Astrocyte (in vitro differentiated cells and primary cell): ENCODE data around the gene ERO1B. TPM values are rescaled to one million over a fixed set of nuclear protein-coding genes. Genes with fewer than 3 reads are reported as not detected.

Experiments
- DNase-seq: peaks from one replicate; pipeline ENCODE4 v3.0.0-alpha.2; 2010; ENCODE audit warnings: low read depth
- FAIRE-seq: peaks from 2 replicates; lab custom pipeline; 2011; peaks lifted over from hg19 to GRCh38; lab: Jason Lieb, UNC
- H2AFZ ChIP-seq: 2 replicates; pipeline ENCODE4 v1.6.0; 2012; ENCODE audit warnings: low read depth, low read length, inconsistent platforms
- H3K27ac ChIP-seq: 2 replicates; pipeline ENCODE4 v1.5.1; 2011; ENCODE audit warnings: low read depth, low read length, inconsistent platforms
- H3K27me3 ChIP-seq: 2 replicates; pipeline ENCODE4 v1.6.0; 2011; ENCODE audit warnings: low read length, inconsistent platforms; ENCODE audit not compliant: insufficient read depth
- H3K36me3 ChIP-seq: 2 replicates; pipeline ENCODE4 v1.5.1; 2011; ENCODE audit warnings: low read length, inconsistent platforms; ENCODE audit not compliant: insufficient read depth
- H3K4me1 ChIP-seq: 2 replicates; pipeline ENCODE4 v1.5.1; 2011; ENCODE audit warnings: low read length, inconsistent platforms; ENCODE audit not compliant: insufficient read depth
- H3K4me2 ChIP-seq: 2 replicates; pipeline ENCODE4 v1.6.0; 2012; ENCODE audit warnings: low read length, inconsistent platforms
- H3K4me3 ChIP-seq: 2 replicates; pipeline ENCODE4 v1.5.1; 2011; ENCODE audit warnings: low read depth, mild to moderate bottlenecking, low read length, inconsistent platforms; ENCODE audit not compliant: insufficient read depth
- H3K79me2 ChIP-seq: 2 replicates; pipeline ENCODE4 v1.6.0; 2012; ENCODE audit warnings: mild to moderate bottlenecking, low read length, inconsistent platforms; ENCODE audit not compliant: insufficient read depth
- H3K9ac ChIP-seq: 2 replicates; pipeline ENCODE4 v1.6.0; 2012; ENCODE audit warnings: mild to moderate bottlenecking, low read length, inconsistent platforms
- H3K9me3 ChIP-seq: 2 replicates; pipeline ENCODE4 v1.5.1; 2012; ENCODE audit warnings: low read depth, mild to moderate bottlenecking, low read length, inconsistent platforms; ENCODE audit not compliant: insufficient read depth
- H4K20me1 ChIP-seq: 2 replicates; pipeline ENCODE4 v1.6.0; 2012; ENCODE audit warnings: low read length, inconsistent platforms; ENCODE audit not compliant: insufficient read depth
- H3K27ac Mint-ChIP-seq: one replicate; pipeline ENCODE4 v1.8.0; 2021; ENCODE audit warnings: mild to moderate bottlenecking, mixed read lengths; ENCODE audit not compliant: unreplicated experiment
- H3K27me3 Mint-ChIP-seq: one replicate; pipeline ENCODE4 v1.8.0; 2021; ENCODE audit warnings: low read depth, mixed read lengths; ENCODE audit not compliant: unreplicated experiment
- H3K36me3 Mint-ChIP-seq: one replicate; pipeline ENCODE4 v1.8.0; 2021; ENCODE audit warnings: low read depth, mixed read lengths; ENCODE audit not compliant: unreplicated experiment
- H3K4me1 Mint-ChIP-seq: one replicate; pipeline ENCODE4 v1.8.0; 2021; ENCODE audit warnings: low read depth, mixed read lengths; ENCODE audit not compliant: unreplicated experiment
- H3K4me3 Mint-ChIP-seq: one replicate; pipeline ENCODE4 v1.8.0; 2021; ENCODE audit warnings: mild to moderate bottlenecking, moderate library complexity, mixed read lengths; ENCODE audit not compliant: unreplicated experiment
- H3K9me3 Mint-ChIP-seq: one replicate; pipeline ENCODE4 v1.8.0; 2021; ENCODE audit warnings: mild to moderate bottlenecking, mixed read lengths; ENCODE audit not compliant: unreplicated experiment
- CTCF ChIP-seq: IDR thresholded peaks from 2 replicates; pipeline ENCODE4 v1.5.1; 2011; ENCODE audit warnings: low read depth, mild to moderate bottlenecking, inconsistent platforms, low read length, moderate library complexity; ENCODE audit not compliant: insufficient read depth
- EZH2 ChIP-seq: IDR thresholded peaks from 2 replicates; pipeline ENCODE4 v1.6.1; 2012; ENCODE audit warnings: mild to moderate bottlenecking, low read length, inconsistent platforms; ENCODE audit not compliant: insufficient read depth
- total RNA-seq: library from RNA; stranded (reverse); gene quantifications from 2 replicates; pipeline ENCODE4 v1.2.1, GENCODE V29; 2021

ERO1B gene
- total RNA-seq, 1 donor from 2014 or later: 1.5 TPM

GRCh38 chr1:236322566-236323409 is 41.0 kb upstream of the ERO1B start:
- Mint-ChIP-seq H3K36me3 (no peaks in the 10 kb centered on the region), H3K27ac (no peak overlapping the region), H3K27me3 (no peaks in the 10 kb centered on the region), H3K4me1 (no peaks in the 10 kb centered on the region), H3K9me3 (peaks cover 13% of the 10 kb centered on the region), H3K4me3 (no peak overlapping the region)
- Histone ChIP-seq H3K9ac (no peak overlapping the region), H2AFZ (no peak overlapping the region), H3K27ac (no peak overlapping the region), H3K79me2 (no peaks in the 10 kb centered on the region), H3K9me3 (no peaks in the 10 kb centered on the region), H3K36me3 (no peaks in the 10 kb centered on the region), H3K27me3 (no peaks in the 10 kb centered on the region), H4K20me1 (no peaks in the 10 kb centered on the region), H3K4me2 (no peak overlapping the region), H3K4me3 (no peak overlapping the region), H3K4me1 (no peaks in the 10 kb centered on the region)
- TF ChIP-seq EZH2 (no peak), CTCF (no peak)
- FAIRE-seq (no peak), DNase-seq (no peak)

GRCh38 chr1:236321101-236321500 is 39.3 kb upstream of the ERO1B start:
- H2AFZ ChIP-seq: no peak overlapping the region
- no peaks in the 10 kb centered on the region for H3K4me1 ChIP-seq
- no peaks in the 10 kb centered on the region for H3K27me3 ChIP-seq
- H3K9ac ChIP-seq: no peak overlapping the region
- H3K27ac ChIP-seq: no peak overlapping the region
- no peaks in the 10 kb centered on the region for H3K36me3 ChIP-seq
- DNase-seq (no peak), FAIRE-seq (no peak)
- peaks cover 13% of the 10 kb centered on the region for H3K9me3 Mint-ChIP-seq
- H3K9me3 ChIP-seq: no peaks in the 10 kb centered on the region
- no peak overlapping the region for H3K27ac Mint-ChIP-seq
- H4K20me1 ChIP-seq: no peaks in the 10 kb centered on the region
- TF ChIP-seq CTCF (no peak), EZH2 (no peak)
- no peak overlapping the region for H3K4me3 ChIP-seq
- H3K4me1 Mint-ChIP-seq: no peaks in the 10 kb centered on the region
- H3K79me2 ChIP-seq: no peaks in the 10 kb centered on the region
- H3K4me3 Mint-ChIP-seq: no peak overlapping the region
- H3K4me2 ChIP-seq: no peak overlapping the region
- no peaks in the 10 kb centered on the region for H3K36me3 Mint-ChIP-seq
- H3K27me3 Mint-ChIP-seq: no peaks in the 10 kb centered on the region

DNA sequence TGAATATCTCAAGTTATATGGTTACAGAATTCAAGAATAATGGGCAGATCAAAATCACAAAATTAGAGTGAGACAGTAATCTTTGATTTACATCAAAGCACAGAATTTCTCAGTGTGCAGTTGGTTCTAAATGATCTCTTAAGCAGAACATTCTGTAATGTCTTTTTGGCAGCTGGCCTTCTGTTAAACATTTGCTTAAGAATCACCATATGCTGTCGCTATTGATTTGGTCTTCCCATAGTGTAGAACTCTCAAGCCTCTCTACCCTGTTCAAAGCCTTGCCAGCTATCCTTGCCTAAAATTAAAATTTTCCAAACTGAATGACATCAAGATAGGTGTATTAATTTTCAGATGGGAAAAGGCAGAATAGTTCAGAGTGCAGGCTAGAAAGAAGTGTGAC is 38.9 kb upstream of the ERO1B start:
- Histone ChIP-seq H3K4me2 (no peak overlapping the region), H3K9ac (no peak overlapping the region), H3K9me3 (no peaks in the 10 kb centered on the region), H4K20me1 (no peaks in the 10 kb centered on the region), H3K79me2 (no peaks in the 10 kb centered on the region), H2AFZ (no peak overlapping the region), H3K27ac (no peak overlapping the region), H3K27me3 (no peaks in the 10 kb centered on the region), H3K36me3 (no peaks in the 10 kb centered on the region), H3K4me3 (no peak overlapping the region), H3K4me1 (no peaks in the 10 kb centered on the region)
- Mint-ChIP-seq H3K27ac (no peak overlapping the region), H3K9me3 (peaks cover 13% of the 10 kb centered on the region), H3K4me1 (peaks cover 4% of the 10 kb centered on the region), H3K4me3 (no peak overlapping the region), H3K27me3 (no peaks in the 10 kb centered on the region), H3K36me3 (no peaks in the 10 kb centered on the region)
- FAIRE-seq (no peak), DNase-seq (no peak)
- TF ChIP-seq CTCF (no peak), EZH2 (no peak)
